IMR-90 (cell line): ENCODE results near the gene MT1X. TPM values are rescaled to one million over a fixed set of nuclear protein-coding genes. Genes with fewer than 3 reads are reported as not detected.

Experiments used
- ATAC-seq: fragments of 200-7000 bp; cut with Tn5 transposase; 2 replicates; pipeline ENCODE4 v1.9.1; 2020; ENCODE audit warnings: low read depth, mild to moderate bottlenecking, moderate library complexity
- BruUV-seq: library from RNA; stranded (reverse); fragments of 400-500 nt; replicated peaks from 2 replicates; lab custom pipeline; 2021; lab: Mats Ljungman, UMichigan
- CTCF ChIA-PET: fragments of 300-600 bp; formaldehyde crosslinking; extraction: SDS; loops from one replicate; lab custom pipeline; 2021; ENCODE audit warnings: antibody characterized with exemption; lab: Yijun Ruan, JAX
- POLR2A ChIA-PET: fragments of 300-600 bp; sonication (Branson Sonifier 250); formaldehyde crosslinking; loops from one replicate; lab custom pipeline; 2022; ENCODE audit warnings: antibody characterized with exemption; ENCODE audit not compliant: unreplicated experiment; lab: Charles Lee
- DNase-seq: peaks from one replicate; pipeline ENCODE4 v3.0.0; 2013
- H2AFZ ChIP-seq: replicated peaks from 2 replicates; pipeline ENCODE3; 2013; ENCODE audit warnings: low read length, mild to moderate bottlenecking; ENCODE audit not compliant: poor library complexity
- H2AK5ac ChIP-seq: 2 replicates; pipeline ENCODE4 v1.6.1; 2013; ENCODE audit warnings: low read depth, low read length, inconsistent platforms
- H2AK9ac ChIP-seq: replicated peaks from 2 replicates; pipeline ENCODE3; 2013; ENCODE audit warnings: mild to moderate bottlenecking, low read depth, low read length, moderate library complexity; ENCODE audit not compliant: poor library complexity
- H2BK120ac ChIP-seq: 2 replicates; pipeline ENCODE4 v1.6.1; 2013; ENCODE audit warnings: low read depth, low read length, inconsistent platforms
- H2BK15ac ChIP-seq: 3 replicates; pipeline ENCODE4 v1.6.1; 2013; ENCODE audit warnings: low read depth, low read length, inconsistent platforms
- H2BK20ac ChIP-seq: 2 replicates; pipeline ENCODE4 v1.6.1; 2013; ENCODE audit warnings: low read depth, mild to moderate bottlenecking, inconsistent platforms, low read length, moderate library complexity
- H2BK5ac ChIP-seq: 2 replicates; pipeline ENCODE4 v1.6.1; 2013; ENCODE audit warnings: mild to moderate bottlenecking, low read depth, low read length, inconsistent platforms; ENCODE audit not compliant: poor library complexity, severe bottlenecking
- H3K14ac ChIP-seq: replicated peaks from 2 replicates; pipeline ENCODE4 v1.6.1; 2013; ENCODE audit warnings: low read depth, low read length, inconsistent platforms
- H3K18ac ChIP-seq: 2 replicates; pipeline ENCODE4 v1.6.1; 2013; ENCODE audit warnings: low read depth, low read length, control low read depth
- H3K23ac ChIP-seq: 2 replicates; pipeline ENCODE4 v1.6.1; 2013; ENCODE audit warnings: low read depth, low read length, inconsistent platforms
- H3K27ac ChIP-seq: 2 replicates; pipeline ENCODE4 v1.5.1; 2013; ENCODE audit warnings: mild to moderate bottlenecking, control low read depth, low read length; ENCODE audit not compliant: insufficient read depth
- H3K27me3 ChIP-seq: 2 replicates; pipeline ENCODE4 v1.6.1; 2013; ENCODE audit warnings: low read length; ENCODE audit not compliant: control insufficient read depth, insufficient read depth
- H3K36me3 ChIP-seq: 2 replicates; pipeline ENCODE4 v1.6.1; 2013; ENCODE audit warnings: low read length, mixed read lengths; ENCODE audit not compliant: control insufficient read depth, insufficient read depth
- H3K4ac ChIP-seq: 2 replicates; pipeline ENCODE4 v1.6.1; 2013; ENCODE audit warnings: low read depth, low read length, inconsistent platforms
- H3K4me1 ChIP-seq: 2 replicates; pipeline ENCODE4 v1.6.1; 2013; ENCODE audit warnings: low read length, mixed read lengths; ENCODE audit not compliant: control insufficient read depth, insufficient read depth
- H3K4me2 ChIP-seq: 2 replicates; pipeline ENCODE4 v1.6.1; 2013; ENCODE audit warnings: low read depth, mild to moderate bottlenecking, control low read depth, low read length, moderate library complexity
- H3K4me3 ChIP-seq: 2 replicates; pipeline ENCODE4 v1.5.1; 2013; ENCODE audit warnings: low read depth, mild to moderate bottlenecking, control low read depth, low read length, moderate library complexity; ENCODE audit not compliant: insufficient read depth
- H3K56ac ChIP-seq: 2 replicates; pipeline ENCODE4 v1.6.1; 2013; ENCODE audit warnings: low read length, inconsistent platforms; ENCODE audit not compliant: insufficient read depth; ENCODE audit errors: extremely low read depth
- H3K79me1 ChIP-seq, 2 experiments: 2 replicates each; pipeline ENCODE4 v1.6.1; 2013; ENCODE audit warnings: low read length in 2 of 2, inconsistent platforms in 1 of 2, low read depth in 1 of 2
- H3K9ac ChIP-seq: 2 replicates; pipeline ENCODE4 v1.6.1; 2013; ENCODE audit warnings: low read depth, low read length, control low read depth
- H3K9me1 ChIP-seq: 2 replicates; pipeline ENCODE4 v1.6.1; 2013; ENCODE audit warnings: low read length, inconsistent platforms; ENCODE audit not compliant: insufficient read depth
- H3K9me3 ChIP-seq: 2 replicates; pipeline ENCODE4 v1.6.1; 2013; ENCODE audit warnings: low read length; ENCODE audit not compliant: control insufficient read depth, insufficient read depth
- H4K20me1 ChIP-seq: 2 replicates; pipeline ENCODE4 v1.6.1; 2013; ENCODE audit warnings: low read length, inconsistent platforms; ENCODE audit not compliant: insufficient read depth
- H4K5ac ChIP-seq: 2 replicates; pipeline ENCODE4 v1.6.1; 2013; ENCODE audit warnings: mild to moderate bottlenecking, low read depth, low read length, control low read depth
- H4K8ac ChIP-seq, 2 experiments: 2 replicates each; pipeline ENCODE4 v1.6.1; 2013; ENCODE audit warnings: low read depth in 2 of 2, low read length in 2 of 2, control low read depth in 1 of 2, inconsistent platforms in 1 of 2
- H4K91ac ChIP-seq: 2 replicates; pipeline ENCODE4 v1.6.1; 2013; ENCODE audit warnings: low read depth, low read length, inconsistent platforms; ENCODE audit not compliant: insufficient read depth
- CEBPB ChIP-seq: IDR thresholded peaks from 2 replicates; pipeline ENCODE4 v1.6.1; 2012; ENCODE audit warnings: low read depth, low read length, improper control_type of control experiment
- MAZ ChIP-seq: IDR thresholded peaks from 2 replicates; pipeline ENCODE4 v1.6.1; 2012; ENCODE audit warnings: low read depth, mild to moderate bottlenecking, low read length, improper control_type of control experiment, moderate library complexity, borderline replicate concordance
- RAD21 ChIP-seq: IDR thresholded peaks from 2 replicates; pipeline ENCODE4 v1.6.1; 2012; ENCODE audit warnings: low read length, improper control_type of control experiment
- WGBS, 2 experiments: methylation state at CpG; one replicate each; pipeline versions ENCODE4 v1.1.5 to v1.1.7; 2013; ENCODE audit warnings: missing lambda C conversion rate in 2 of 2; ENCODE audit not compliant: insufficient read length in 1 of 2; ENCODE audit errors: extremely low coverage in 2 of 2; 5-methylcytosine and 5-hydroxymethylcytosine counted together
- dilution Hi-C: fragments of 300-500 bp; cut with HindIII; formaldehyde crosslinking; loops from one replicate; pipeline ENCODE4 v1.14.3; 2018; ENCODE audit warnings: low sequenced_read_pairs; ENCODE audit not compliant: unreplicated experiment
- in situ Hi-C: fragments of 300-500 bp; cut with MboI; formaldehyde crosslinking; loops from 3 replicates; pipeline ENCODE4 v1.14.3; 2019; ENCODE audit warnings: low sequenced_read_pairs, inconsistent platforms, mixed read lengths
- intact Hi-C: fragments of 100-400 bp; cut with micrococcal nuclease; formaldehyde crosslinking; loops from 2 replicates; pipeline ENCODE4 v1.10.0; 2022
- polyA plus RNA-seq, 3 experiments: library from polyadenylated mRNA; depleted of rRNA; stranded (reverse); fragments of >200 nt; gene quantifications; 2 replicates each; pipeline ENCODE4 v1.2.3, GENCODE V29; 2012; ENCODE audit warnings: low replicate concordance in 1 of 3
- total RNA-seq: library from RNA; depleted of rRNA; stranded (reverse); fragments of >200 nt; gene quantifications from 2 replicates; pipeline ENCODE4 v1.2.3, GENCODE V29; 2012

MT1X gene
- total and polyA plus RNA-seq, 2 of the 4 experiments (the other 2 are of a cell fraction), result 5.6 to 170 TPM

DNA sequence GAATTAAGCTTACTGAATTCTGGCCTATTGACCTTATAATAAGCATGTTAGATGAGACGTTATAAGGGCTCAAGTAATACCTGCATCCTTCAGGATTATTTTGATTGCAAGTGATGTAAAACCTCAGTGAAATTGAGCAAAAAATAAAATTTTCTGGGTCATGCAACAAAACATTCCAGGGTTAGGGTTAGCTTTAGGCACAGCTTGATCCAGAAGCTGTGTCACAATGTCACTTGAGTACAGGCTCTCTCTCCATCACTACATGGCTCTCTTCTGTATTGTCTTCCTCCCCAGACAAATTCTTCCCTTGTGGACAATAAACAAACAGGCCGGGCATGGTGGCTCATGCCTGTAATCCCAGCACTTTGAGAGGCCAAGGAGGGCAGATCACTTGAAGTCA, 44.0 kb downstream of the MT1X start:
- no peaks in the 10 kb centered on the region; the same call in 1 of the 2 replicates for H4K20me1 ChIP-seq
- no peak overlapping the region for H3K4me3 ChIP-seq
- TF ChIP-seq CEBPB (no peak), MAZ (no peak), RAD21 (no peak)
- no peak overlapping the region for H2BK120ac ChIP-seq
- no peak overlapping the region for H3K4me2 ChIP-seq
- 0 out of 2 replicates have a peak, but pooled peaks cover 1% of the 10 kb centered on the region for H3K4me1 ChIP-seq
- no peak overlapping the region for H3K4ac ChIP-seq
- dilution Hi-C loops, result no loop called here
- no peak overlapping the region for H2AK5ac ChIP-seq
- H3K27me3 ChIP-seq, result peaks cover 3% of the 10 kb centered on the region
- CTCF ChIA-PET, result interaction anchor here (0.6 kb wide), 1 partner anchor 20 kb away, joined by 5 read pairs; no protein-coding TSS in a partner anchor
- no peak overlapping the region for H2BK5ac ChIP-seq
- no peak overlapping the region for H4K8ac ChIP-seq
- no peak overlapping the region for H4K91ac ChIP-seq
- H2AFZ ChIP-seq, result no peak overlapping the region
- in situ Hi-C loops, result no loop called here
- POLR2A ChIA-PET, result no interaction called here
- no peak overlapping the region for H3K9ac ChIP-seq
- H3K9me3 ChIP-seq, result 0 out of 2 replicates have a peak, but pooled peaks cover 2% of the 10 kb centered on the region
- ATAC-seq (no peak), DNase-seq (no peak)
- H3K18ac ChIP-seq, result no peak overlapping the region
- H3K56ac ChIP-seq, result no peak overlapping the region
- H3K14ac ChIP-seq, result no peak overlapping the region
- intact Hi-C loops, result no loop called here
- H3K9me1 ChIP-seq, result no peaks in the 10 kb centered on the region
- peaks cover 8 to 25% of the 10 kb centered on the region in 2 experiments; a peak in 3 of 4 replicates for H3K79me1 ChIP-seq
- no CpG with 5 or more reads among the region's 2 CpGs for WGBS, 2 experiments
- H3K36me3 ChIP-seq, result no peaks in the 10 kb centered on the region
- H3K23ac ChIP-seq, result no peak overlapping the region
- H2BK15ac ChIP-seq, result no peak overlapping the region
- H2AK9ac ChIP-seq, result no peak overlapping the region
- BruUV-seq, result no TSS peak
- no peak overlapping the region for H2BK20ac ChIP-seq
- H4K5ac ChIP-seq, result no peak overlapping the region
- no peak overlapping the region for H3K27ac ChIP-seq
